Upper lobe of right lung (tissue), 1 donor: ENCODE data around the gene SLC66A3. TPM values are rescaled to one million over a fixed set of nuclear protein-coding genes. Genes with fewer than 3 reads are reported as not detected.
"Not testable (repeated sequence)": the region's sequence is repeated elsewhere in the genome, so short reads cannot be mapped to it uniquely, and the experiment has no call there.

Source experiments
- ATAC-seq: fragments of 200-7000 bp; cut with Tn5 transposase; one replicate; pipeline ENCODE4 v1.9.1; 2020; ENCODE audit warnings: mild to moderate bottlenecking, moderate library complexity
- DNase-seq: peaks from one replicate; pipeline ENCODE4 v3.0.0-alpha.2; 2020
- H3K27ac ChIP-seq: fragments of 200-600 bp; one replicate; pipeline ENCODE4 v1.8.0; 2022
- H3K27me3 ChIP-seq: fragments of 200-600 bp; one replicate; pipeline ENCODE4 v1.8.0; 2022; ENCODE audit warnings: mild to moderate bottlenecking
- H3K36me3 ChIP-seq: fragments of 200-600 bp; one replicate; pipeline ENCODE4 v1.8.0; 2022
- H3K4me1 ChIP-seq: fragments of 200-600 bp; one replicate; pipeline ENCODE4 v1.8.0; 2022
- H3K4me3 ChIP-seq: fragments of 200-600 bp; one replicate; pipeline ENCODE4 v1.8.0; 2022; ENCODE audit warnings: mild to moderate bottlenecking
- H3K9me3 ChIP-seq: fragments of 200-600 bp; one replicate; pipeline ENCODE4 v1.8.0; 2022
- intact Hi-C: fragments of 100-400 bp; cut with DNase I; formaldehyde crosslinking; loops from one replicate; pipeline ENCODE4 v1.11.0; 2022
- total RNA-seq: library from RNA; stranded (reverse); fragmentation: NEBNext Ultra II Directional; extraction: Animal tissue kit (Norgen Biotek cat#: 25700); gene quantifications from one replicate; pipeline ENCODE4 v1.2.1, GENCODE V29; 2021
- TF ChIP-seq, protein P1 (sequence below): fragments of 200-600 bp; IDR thresholded peaks from one replicate; pipeline ENCODE4 v1.8.0; 2022; ENCODE audit warnings: antibody characterized with exemption
- donor health status: DM: no; HTN: yes; CAD: no; lungs with severe emphysema.

Gene SLC66A3
- total RNA-seq, 1 donor from 2014 or later = 21.2 TPM

DNA sequence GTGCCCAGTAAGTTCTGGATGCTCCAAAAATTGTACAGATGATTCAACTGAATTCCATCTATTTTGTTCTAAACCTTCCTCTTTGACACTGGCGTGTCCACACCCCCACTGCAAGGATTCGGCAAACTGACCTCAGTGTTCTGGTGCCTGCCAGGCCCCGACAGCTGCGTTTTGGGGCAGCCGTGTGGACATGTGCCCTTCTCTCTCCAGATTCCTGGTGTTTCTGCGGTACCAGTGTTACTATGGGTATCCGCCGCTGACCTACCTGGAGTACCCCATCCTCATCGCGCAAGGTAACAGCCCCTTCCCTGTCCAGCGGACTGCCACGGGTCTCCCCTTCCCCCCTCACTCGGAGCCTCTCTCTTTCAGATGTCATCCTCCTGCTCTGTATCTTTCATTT lies 5.0 kb downstream of the SLC66A3 start:
- Histone ChIP-seq H3K27ac (no peak overlapping the region), H3K27me3 (no peaks in the 10 kb centered on the region), H3K9me3 (no peaks in the 10 kb centered on the region), H3K36me3 (peaks cover 11% of the 10 kb centered on the region), H3K4me3 (no peak overlapping the region), H3K4me1 (peaks cover 7% of the 10 kb centered on the region)
- TF ChIP-seq, protein P1, sequence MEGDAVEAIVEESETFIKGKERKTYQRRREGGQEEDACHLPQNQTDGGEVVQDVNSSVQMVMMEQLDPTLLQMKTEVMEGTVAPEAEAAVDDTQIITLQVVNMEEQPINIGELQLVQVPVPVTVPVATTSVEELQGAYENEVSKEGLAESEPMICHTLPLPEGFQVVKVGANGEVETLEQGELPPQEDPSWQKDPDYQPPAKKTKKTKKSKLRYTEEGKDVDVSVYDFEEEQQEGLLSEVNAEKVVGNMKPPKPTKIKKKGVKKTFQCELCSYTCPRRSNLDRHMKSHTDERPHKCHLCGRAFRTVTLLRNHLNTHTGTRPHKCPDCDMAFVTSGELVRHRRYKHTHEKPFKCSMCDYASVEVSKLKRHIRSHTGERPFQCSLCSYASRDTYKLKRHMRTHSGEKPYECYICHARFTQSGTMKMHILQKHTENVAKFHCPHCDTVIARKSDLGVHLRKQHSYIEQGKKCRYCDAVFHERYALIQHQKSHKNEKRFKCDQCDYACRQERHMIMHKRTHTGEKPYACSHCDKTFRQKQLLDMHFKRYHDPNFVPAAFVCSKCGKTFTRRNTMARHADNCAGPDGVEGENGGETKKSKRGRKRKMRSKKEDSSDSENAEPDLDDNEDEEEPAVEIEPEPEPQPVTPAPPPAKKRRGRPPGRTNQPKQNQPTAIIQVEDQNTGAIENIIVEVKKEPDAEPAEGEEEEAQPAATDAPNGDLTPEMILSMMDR = no peak
- intact Hi-C loops = no loop called here
- ATAC-seq = no peak
- no peak for DNase-seq

DNA sequence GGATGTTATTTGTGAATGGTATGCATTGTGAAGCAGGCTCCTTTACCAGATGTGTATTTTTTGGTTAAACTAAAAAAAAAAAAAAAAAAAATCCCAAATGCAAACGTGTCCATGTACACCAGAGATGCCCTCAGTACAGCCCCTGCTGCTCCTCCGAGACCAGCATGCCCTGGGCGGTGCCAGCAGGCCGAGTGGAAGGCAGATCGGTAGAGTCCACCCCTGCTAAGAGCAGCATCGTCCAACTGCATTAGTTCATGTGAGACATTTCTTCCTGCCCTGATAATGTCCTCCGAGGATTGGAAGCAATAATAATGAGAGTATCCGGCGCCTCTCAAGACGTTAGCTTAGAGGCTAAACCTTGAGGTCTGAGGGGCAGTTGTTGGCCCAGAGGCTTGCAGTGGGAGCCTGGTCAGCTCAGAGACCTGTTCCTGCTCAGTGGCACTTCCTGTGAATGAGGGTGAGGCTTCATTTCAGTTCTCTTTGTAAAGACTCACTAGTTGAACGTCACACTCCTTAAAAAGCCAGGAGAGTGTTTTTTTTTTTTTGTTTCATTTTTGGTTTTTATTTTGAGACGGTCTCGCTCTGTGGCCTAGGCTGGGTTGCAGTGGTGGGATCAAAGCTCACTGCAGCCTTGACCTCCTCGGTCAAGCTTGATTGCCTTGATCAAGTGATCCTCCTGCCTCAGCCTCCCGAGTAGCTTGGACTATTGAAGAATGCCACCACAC lies 5.6 kb downstream of the SLC66A3 start:
- H3K4me3 ChIP-seq = no peak overlapping the region
- peaks cover 11% of the 10 kb centered on the region for H3K36me3 ChIP-seq
- TF ChIP-seq, protein P1 = no peak
- DNase-seq (no peak), ATAC-seq (peak; percentile 31)
- intact Hi-C loops = no loop called here
- H3K27ac ChIP-seq = no peak overlapping the region
- H3K27me3 ChIP-seq = no peaks in the 10 kb centered on the region
- H3K9me3 ChIP-seq = no peaks in the 10 kb centered on the region
- H3K4me1 ChIP-seq = peaks cover 7% of the 10 kb centered on the region

DNA sequence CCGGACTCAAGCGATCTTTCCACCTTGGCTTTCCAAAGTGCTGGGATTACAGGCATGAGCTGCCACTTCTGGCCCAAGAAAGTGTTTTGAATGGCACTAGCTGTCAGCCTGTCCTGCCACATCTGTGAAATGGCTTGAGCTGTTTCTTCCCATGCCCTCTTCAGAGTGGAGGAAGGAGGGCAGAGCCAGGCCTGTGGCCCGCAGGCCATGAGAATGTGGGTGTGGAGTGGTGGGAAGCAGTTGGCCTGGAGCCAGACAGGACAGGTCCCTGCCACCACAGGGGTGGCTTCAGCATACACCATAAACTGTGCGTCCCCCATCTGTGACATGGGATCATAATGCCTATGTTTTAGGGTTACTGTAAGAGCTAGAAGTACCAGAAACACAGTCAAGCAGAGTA lies 6.5 kb downstream of the SLC66A3 start:
- TF ChIP-seq, protein P1 = no peak
- Histone ChIP-seq H3K4me3 (no peak overlapping the region), H3K4me1 (no peaks in the 10 kb centered on the region), H3K36me3 (peaks cover 11% of the 10 kb centered on the region), H3K9me3 (no peaks in the 10 kb centered on the region), H3K27me3 (no peaks in the 10 kb centered on the region), H3K27ac (no peak overlapping the region)
- intact Hi-C loops = no loop called here
- DNase-seq (no peak), ATAC-seq (no peak)

DNA sequence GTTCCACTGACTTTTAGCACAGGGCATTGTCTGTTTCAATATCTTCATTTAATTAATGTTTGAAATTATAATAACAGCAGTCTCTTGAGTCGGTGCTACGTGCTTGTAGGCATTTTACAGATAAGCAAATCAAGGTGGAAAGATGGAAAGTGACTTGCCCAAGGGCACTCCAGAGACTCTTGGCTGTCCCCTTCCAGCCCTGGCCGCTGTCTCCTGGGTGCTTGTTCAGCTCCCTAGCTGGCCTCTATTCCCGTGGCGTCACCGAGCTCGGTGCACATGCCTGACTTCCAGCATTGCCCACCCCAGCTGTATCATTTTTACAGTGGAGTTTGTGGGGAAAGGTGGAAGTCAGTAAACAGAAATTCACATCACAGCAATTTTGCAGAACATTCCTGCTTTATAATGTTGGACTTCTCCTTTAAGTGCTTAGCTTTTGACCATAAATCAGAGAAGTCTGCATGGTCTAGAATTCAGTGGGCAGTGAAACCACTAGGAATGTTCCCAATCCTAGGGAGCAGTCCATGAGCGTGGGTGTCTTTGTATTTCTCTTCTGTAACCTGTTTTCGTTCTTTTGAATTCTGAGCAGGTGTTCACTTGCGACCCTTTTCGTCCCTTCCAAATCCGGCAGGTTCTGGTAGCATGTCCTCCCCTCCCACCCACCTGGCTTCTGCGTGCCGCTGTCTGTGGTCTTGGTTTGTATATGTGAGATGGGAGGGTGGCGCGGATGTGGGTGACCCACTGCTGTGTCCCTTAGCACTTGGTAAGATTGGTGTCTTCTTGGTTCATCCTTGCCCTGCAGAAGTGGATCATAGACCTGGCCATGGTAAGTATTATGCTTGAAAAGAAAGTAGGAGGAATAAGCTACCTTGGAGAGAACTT lies 8.4 kb downstream of the SLC66A3 start:
- DNase-seq = no peak

DNA sequence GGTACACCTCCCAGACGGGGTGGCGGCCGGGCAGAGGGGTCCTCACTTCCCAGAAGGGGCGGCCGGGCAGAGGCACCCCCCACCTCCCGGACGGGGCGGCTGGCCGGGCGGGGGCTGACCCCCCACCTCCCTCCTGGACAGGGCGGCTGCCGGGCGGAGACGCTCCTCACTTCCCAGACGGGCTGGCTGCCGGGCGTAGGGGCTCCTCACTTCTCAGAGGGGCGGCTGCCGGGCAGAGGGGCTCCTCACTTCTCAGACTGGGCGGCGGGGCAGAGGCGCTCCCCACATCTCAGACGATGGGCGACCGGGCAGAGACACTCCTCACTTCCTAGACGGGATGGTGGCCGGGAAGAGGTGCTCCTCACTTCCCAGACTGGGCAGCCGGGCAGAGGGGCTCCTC lies 9.8 kb downstream of the SLC66A3 start:
- H3K27ac ChIP-seq, intact Hi-C loops, H3K4me3 ChIP-seq, ATAC-seq, DNase-seq, H3K27me3 ChIP-seq, H3K4me1 ChIP-seq, H3K9me3 ChIP-seq: not testable (repeated sequence)
- H3K36me3 ChIP-seq = peaks cover 11% of the 10 kb centered on the region

More for the DNA sequence above, 8.4 kb downstream of the SLC66A3 start:
- intact Hi-C loops = no loop called here
- Histone ChIP-seq H3K27ac (no peak overlapping the region), H3K9me3 (no peaks in the 10 kb centered on the region), H3K4me3 (no peak overlapping the region), H3K36me3 (peaks cover 11% of the 10 kb centered on the region), H3K27me3 (no peaks in the 10 kb centered on the region), H3K4me1 (no peaks in the 10 kb centered on the region)
- ATAC-seq = no peak
- TF ChIP-seq, protein P1 = no peak

DNA sequence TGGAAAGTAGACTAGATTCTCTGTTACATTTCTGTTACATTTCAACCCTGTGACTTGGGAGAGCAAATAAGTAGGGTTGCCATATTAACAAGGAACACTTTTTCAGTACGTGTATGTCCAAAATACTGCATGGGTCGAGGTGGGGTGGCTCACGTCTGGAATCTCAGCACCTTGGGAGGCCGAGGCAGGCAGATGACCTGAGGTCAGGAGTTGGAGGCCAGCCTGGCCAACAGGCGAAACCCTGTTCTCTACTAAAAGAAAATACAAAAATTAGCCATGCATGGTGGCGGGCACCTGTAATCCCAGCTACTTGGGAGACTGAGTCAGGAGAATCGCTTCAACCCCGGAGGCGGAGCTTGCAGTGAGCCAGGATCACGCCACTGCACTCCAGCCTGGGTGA lies 11.2 kb downstream of the SLC66A3 start:
- no peak overlapping the region for H3K27ac ChIP-seq
- H3K27me3 ChIP-seq = no peaks in the 10 kb centered on the region
- H3K4me1 ChIP-seq = no peaks in the 10 kb centered on the region
- intact Hi-C loops = no loop called here
- ATAC-seq (no peak), DNase-seq (no peak)
- TF ChIP-seq, protein P1 = no peak
- no peak overlapping the region for H3K4me3 ChIP-seq
- H3K36me3 ChIP-seq = peaks cover 3% of the 10 kb centered on the region
- H3K9me3 ChIP-seq = no peaks in the 10 kb centered on the region
